22Rv1 (cell line): Measurements from ENCODE around the gene CPHXL2.

Experiments
- H3K27ac ChIP-seq: fragments of 450-650 bp; 2 replicates; pipeline ENCODE4 v1.5.1; 2017
- CTCF ChIP-seq: fragments of 450-650 bp; IDR thresholded peaks from 2 replicates; pipeline ENCODE4 v1.5.1; 2017; ENCODE audit warnings: mild to moderate bottlenecking
- ZFX ChIP-seq: fragments of 450-650 bp; IDR thresholded peaks from 2 replicates; pipeline ENCODE4 v1.6.1; 2017; ENCODE audit warnings: antibody characterized with exemption, borderline replicate concordance

CPHXL2 gene

GRCh38 chr16:75627851-75628250 lies 49.0 kb downstream of the CPHXL2 start:
- no peak for TF ChIP-seq ZFX
- no peak for TF ChIP-seq CTCF
- H3K27ac ChIP-seq = no peak overlapping the region

- no peak for TF ChIP-seq ZFX
- no peak for TF ChIP-seq CTCF
- H3K27ac ChIP-seq = no peak overlapping the region
These were observed 50.0 kb downstream of the CPHXL2 start for GRCh38 chr16:75626806-75627205.

- H3K27ac ChIP-seq = peak overlapping the region; percentile 46
- TF ChIP-seq CTCF (no peak), ZFX (no peak)
These were observed 51.9 kb downstream of the CPHXL2 start for GRCh38 chr16:75624921-75625334.

- TF ChIP-seq ZFX (no peak), CTCF (no peak)
These were observed 53.8 kb downstream of the CPHXL2 start, which contains the start of gene ADAT1 for GRCh38 chr16:75622761-75623605. Gene ADAT1, minus strand, starts transcription at chr16:75623281. Its CDS starts 2,482 bp downstream, at chr16:75620799.

GRCh38 chr16:75621170-75621477 lies 55.7 kb downstream of the CPHXL2 start:
- no peak overlapping the region for H3K27ac ChIP-seq
- TF ChIP-seq ZFX (no peak), CTCF (peak; percentile 50)

More at GRCh38 chr16:75622761-75623605, 53.8 kb downstream of the CPHXL2 start, which contains the start of gene ADAT1:
- H3K27ac ChIP-seq = peak within 1 kb of the TSS; percentile 88

- TF ChIP-seq ZFX (no peak), CTCF (no peak)
- no peak overlapping the region for H3K27ac ChIP-seq
These were observed 56.3 kb downstream of the CPHXL2 start for GRCh38 chr16:75620326-75621169.

GRCh38 chr16:75618780-75619179 lies 58.0 kb downstream of the CPHXL2 start:
- TF ChIP-seq CTCF (no peak), ZFX (no peak)
- H3K27ac ChIP-seq = no peak overlapping the region
